Epithelial cell of proximal tubule (primary cell): ENCODE results near the gene SLC4A2. TPM values are rescaled to one million over a fixed set of nuclear protein-coding genes. Genes with fewer than 3 reads are reported as not detected.
"Not testable (repeated sequence)": the region's sequence is repeated elsewhere in the genome, so short reads cannot be mapped to it uniquely, and the experiment has no call there.

ENCODE experiments used
- DNase-seq: peaks from one replicate; pipeline ENCODE4 v3.0.0-alpha.2; 2011; ENCODE audit warnings: low read depth
- H3K4me3 ChIP-seq: 2 replicates; pipeline ENCODE4 v1.5.1; 2011; ENCODE audit warnings: low read depth, mild to moderate bottlenecking, low read length
- total RNA-seq: library from RNA; depleted of rRNA; stranded (reverse); fragments of >200 nt; gene quantifications from 2 replicates; pipeline ENCODE4 v1.2.3, GENCODE V29; 2015
- TF ChIP-seq, protein P1 (sequence below): conservative IDR thresholded peaks from 2 replicates; pipeline ENCODE4 v1.5.1; 2012; ENCODE audit warnings: low read depth, mild to moderate bottlenecking, low read length

Gene SLC4A2
- total RNA-seq, 1 donor from 2014 or later: 115 TPM

DNA sequence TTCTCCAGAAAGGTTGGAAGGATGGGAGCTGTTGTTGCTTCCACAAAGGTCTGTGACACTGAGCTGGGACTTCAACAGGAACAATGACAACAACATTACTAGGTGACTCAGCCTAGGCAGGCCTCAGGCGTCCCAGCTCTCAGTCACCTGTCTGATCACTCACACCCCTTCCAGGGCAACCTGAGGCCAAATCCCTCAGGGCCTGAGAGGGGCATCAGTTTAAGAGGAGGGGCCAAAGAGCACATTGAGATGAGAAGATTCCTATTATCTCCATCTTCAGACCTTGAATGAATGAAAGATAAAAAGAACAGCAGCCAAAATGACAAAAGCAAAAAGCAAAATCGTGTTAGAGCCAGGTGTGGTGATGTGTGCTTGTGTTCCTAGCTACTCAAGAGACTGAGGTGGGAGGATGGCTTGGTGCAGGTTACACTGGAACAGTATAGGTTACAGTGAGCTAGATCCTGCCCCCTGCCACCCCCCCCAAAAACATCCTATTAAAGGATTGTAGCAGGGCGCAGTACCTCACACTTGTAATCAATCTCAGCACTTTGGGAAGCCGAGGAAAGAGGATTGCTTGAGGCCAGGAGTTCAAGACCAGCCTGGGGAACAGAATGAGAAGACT lies 34.8 kb upstream of the SLC4A2 start, which contains the start of gene ATG9B:
ATG9B (minus strand) TSS at position 60 of the 622 bp plus-strand sequence. CDS start 71 bp downstream, outside the sequence.
- H3K4me3 ChIP-seq: no peak within 1 kb of the TSS
- no peak for DNase-seq
- TF ChIP-seq, protein P1, sequence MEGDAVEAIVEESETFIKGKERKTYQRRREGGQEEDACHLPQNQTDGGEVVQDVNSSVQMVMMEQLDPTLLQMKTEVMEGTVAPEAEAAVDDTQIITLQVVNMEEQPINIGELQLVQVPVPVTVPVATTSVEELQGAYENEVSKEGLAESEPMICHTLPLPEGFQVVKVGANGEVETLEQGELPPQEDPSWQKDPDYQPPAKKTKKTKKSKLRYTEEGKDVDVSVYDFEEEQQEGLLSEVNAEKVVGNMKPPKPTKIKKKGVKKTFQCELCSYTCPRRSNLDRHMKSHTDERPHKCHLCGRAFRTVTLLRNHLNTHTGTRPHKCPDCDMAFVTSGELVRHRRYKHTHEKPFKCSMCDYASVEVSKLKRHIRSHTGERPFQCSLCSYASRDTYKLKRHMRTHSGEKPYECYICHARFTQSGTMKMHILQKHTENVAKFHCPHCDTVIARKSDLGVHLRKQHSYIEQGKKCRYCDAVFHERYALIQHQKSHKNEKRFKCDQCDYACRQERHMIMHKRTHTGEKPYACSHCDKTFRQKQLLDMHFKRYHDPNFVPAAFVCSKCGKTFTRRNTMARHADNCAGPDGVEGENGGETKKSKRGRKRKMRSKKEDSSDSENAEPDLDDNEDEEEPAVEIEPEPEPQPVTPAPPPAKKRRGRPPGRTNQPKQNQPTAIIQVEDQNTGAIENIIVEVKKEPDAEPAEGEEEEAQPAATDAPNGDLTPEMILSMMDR: no peak

DNA sequence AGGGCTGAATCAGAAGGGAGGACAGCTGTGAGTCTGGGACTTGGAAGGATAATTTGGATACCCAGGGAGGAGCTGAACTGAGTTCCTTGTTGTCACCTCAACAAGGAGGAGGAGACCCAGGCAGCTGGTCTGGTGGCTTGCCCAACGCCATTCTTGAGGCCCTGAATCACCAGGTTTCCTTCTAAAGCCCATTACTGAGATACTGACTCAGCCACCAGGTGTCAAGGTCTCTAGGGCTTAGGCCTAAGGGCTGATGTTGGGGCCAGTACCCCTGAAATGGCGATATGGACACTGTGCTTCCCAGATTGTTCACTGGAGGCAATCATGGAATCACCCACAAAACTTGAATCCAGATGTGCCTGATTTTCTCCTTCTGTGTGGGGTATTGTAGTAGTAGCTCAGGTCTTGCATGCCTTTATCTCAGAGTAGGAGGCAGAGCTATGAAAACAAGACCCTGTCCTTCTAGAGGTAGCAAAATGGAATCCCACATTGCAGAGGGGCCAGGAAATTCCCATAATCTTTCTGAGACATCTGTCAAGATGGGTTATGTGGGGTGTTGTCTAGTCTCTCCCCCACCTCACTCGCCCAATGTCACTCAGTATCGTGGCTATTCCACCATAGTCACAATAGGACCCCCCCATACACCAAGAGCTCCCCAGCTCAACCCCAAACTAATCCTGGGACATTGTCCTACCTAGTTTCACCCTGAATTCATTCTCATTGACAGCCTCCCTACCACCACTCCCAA lies 33.3 kb upstream of the SLC4A2 start:
- no peak for DNase-seq
- TF ChIP-seq, protein P1: no peak
- no peak overlapping the region for H3K4me3 ChIP-seq

DNA sequence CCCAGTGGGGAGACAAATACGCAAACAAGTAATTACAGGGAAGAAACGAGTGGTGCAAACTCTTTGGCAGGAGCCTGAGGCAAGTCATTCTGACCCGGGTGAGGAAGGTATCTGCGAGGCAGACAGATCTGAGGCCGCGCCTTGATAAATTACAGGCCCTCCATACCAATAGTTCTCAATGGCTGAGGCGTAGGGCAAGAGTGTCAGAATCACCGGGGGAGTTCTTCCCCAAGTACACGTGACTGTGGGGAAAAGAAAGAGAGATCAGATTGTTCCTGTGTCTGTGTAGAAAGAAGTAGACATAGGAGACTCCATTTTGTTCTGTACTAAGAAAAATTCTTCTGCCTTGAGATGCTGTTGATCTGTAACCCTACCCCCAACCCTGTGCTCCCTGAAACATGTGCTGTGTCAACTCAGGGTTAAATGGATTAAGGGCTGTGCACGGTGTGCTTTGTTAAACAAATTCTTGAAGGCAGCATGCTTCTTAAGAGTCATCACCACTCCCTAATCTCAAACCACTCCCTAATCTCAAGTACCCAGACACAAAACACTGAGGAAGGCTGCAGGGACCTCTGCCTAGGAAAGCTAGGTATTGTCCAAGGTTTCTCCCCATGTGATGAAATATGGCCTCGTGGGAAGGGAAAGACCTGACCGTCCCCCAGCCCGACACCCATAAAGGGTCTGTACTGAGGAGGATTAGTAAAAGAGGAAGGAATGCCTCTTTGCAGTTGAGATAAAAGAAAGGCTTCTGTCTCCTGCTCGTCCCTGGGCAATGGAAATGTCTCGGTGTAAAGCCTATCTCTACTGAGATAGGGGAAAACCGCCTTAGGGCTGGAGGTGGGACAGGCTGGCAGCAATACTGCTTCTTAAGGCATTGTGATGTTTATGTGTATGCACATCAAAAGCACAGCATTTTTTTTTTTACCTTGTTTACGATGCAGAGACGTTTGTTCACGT lies 32.3 kb upstream of the SLC4A2 start:
- not testable (repeated sequence) for DNase-seq
- H3K4me3 ChIP-seq: peak overlapping the region; percentile 84

DNA sequence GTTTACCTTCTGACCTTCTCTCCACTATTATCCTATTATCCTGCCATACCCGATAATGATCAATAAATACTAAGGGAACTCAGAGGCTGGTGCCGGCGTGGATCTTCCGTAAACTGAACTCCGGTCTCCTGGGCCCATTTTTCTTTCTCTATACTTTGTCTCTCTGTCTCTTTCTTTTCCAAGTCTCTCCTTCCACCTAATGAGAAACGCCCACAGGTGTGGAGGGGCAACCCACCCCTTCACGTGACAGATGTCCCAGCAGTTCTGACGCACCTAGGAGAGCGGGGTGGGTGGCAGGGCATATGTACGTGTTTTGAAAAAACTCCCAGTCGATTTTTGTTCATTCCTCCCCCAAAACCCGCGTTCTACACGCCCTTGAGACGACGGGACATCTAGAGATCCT lies 31.7 kb upstream of the SLC4A2 start:
- not testable (repeated sequence) for DNase-seq
- H3K4me3 ChIP-seq: peak overlapping the region; percentile 84

- TF ChIP-seq, protein P1: peak; percentile 43
- DNase-seq: peak; percentile 85
- H3K4me3 ChIP-seq: peak within 1 kb of the TSS; percentile 84
Observed at GRCh38 chr7:151028131-151028947, 31.1 kb upstream of the SLC4A2 start, which contains the start of gene ABCB8. Gene ABCB8 (plus strand): TSS chr7:151028450. CDS start chr7:151028516, 66 bp downstream.

GRCh38 chr7:151028948-151029501 lies 30.4 kb upstream of the SLC4A2 start:
- no peak for DNase-seq
- H3K4me3 ChIP-seq: peak overlapping the region; percentile 84
- TF ChIP-seq, protein P1: no peak

DNA sequence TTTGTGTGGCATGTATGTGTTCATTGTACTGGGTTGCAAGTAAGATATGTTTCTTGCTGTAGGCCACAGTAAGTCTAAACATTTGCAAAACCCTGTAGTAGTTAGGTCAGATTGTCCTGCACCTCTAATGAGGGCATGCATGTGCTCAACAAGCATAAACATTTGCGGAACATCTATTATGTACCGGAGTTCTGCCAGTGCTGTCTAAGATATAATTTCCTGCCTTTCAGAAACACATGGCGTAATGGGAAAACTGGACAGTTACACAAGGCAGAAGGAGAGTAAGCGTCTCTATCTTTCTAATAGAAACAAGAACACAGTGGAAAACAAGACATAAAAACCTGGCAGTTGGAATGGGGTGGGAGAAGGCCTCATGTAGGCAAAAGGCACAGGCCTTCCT lies 28.4 kb upstream of the SLC4A2 start:
- no peak for DNase-seq
- H3K4me3 ChIP-seq: no peak overlapping the region
- TF ChIP-seq, protein P1: no peak
